Testis (tissue), 2 donors: Measurements from ENCODE around the gene MMP13.

Experiments used
- CTCF ChIP-seq, 3 experiments: fragments of 450-650 bp in 2 of 3; fragments of 200-600 bp in 1 of 3; sonication (generic) in 1 of 3; IDR thresholded peaks; one replicate each; pipeline ENCODE4 v1.5.1; 2016 to 2019; ENCODE audit warnings: antibody characterized with exemption in 3 of 3, mild to moderate bottlenecking in 2 of 3, moderate library complexity in 1 of 3
- POLR2A ChIP-seq: fragments of 450-650 bp; IDR thresholded peaks from one replicate; pipeline ENCODE4 v1.6.1; 2017; ENCODE audit warnings: antibody characterized with exemption, mild to moderate bottlenecking, moderate library complexity

GRCh38 chr11:102928247-102928646 lies 27.3 kb downstream of the MMP13 start:
- TF ChIP-seq POLR2A, result no peak
- TF ChIP-seq CTCF (IDR thresholded peaks at IDR 0.05), result no peak
